HTERT RPE-1 (cell line): ENCODE results near the gene BAG5.
"Not testable (repeated sequence)": the region's sequence is repeated elsewhere in the genome, so short reads cannot be mapped to it uniquely, and the experiment has no call there.

Source experiments
- in situ Hi-C: fragments of 300-500 bp; cut with MboI; formaldehyde crosslinking; loops from 4 replicates; pipeline ENCODE4 v1.14.3; 2020; ENCODE audit warnings: low sequenced_read_pairs

BAG5 gene, protein sequence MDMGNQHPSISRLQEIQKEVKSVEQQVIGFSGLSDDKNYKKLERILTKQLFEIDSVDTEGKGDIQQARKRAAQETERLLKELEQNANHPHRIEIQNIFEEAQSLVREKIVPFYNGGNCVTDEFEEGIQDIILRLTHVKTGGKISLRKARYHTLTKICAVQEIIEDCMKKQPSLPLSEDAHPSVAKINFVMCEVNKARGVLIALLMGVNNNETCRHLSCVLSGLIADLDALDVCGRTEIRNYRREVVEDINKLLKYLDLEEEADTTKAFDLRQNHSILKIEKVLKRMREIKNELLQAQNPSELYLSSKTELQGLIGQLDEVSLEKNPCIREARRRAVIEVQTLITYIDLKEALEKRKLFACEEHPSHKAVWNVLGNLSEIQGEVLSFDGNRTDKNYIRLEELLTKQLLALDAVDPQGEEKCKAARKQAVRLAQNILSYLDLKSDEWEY

DNA sequence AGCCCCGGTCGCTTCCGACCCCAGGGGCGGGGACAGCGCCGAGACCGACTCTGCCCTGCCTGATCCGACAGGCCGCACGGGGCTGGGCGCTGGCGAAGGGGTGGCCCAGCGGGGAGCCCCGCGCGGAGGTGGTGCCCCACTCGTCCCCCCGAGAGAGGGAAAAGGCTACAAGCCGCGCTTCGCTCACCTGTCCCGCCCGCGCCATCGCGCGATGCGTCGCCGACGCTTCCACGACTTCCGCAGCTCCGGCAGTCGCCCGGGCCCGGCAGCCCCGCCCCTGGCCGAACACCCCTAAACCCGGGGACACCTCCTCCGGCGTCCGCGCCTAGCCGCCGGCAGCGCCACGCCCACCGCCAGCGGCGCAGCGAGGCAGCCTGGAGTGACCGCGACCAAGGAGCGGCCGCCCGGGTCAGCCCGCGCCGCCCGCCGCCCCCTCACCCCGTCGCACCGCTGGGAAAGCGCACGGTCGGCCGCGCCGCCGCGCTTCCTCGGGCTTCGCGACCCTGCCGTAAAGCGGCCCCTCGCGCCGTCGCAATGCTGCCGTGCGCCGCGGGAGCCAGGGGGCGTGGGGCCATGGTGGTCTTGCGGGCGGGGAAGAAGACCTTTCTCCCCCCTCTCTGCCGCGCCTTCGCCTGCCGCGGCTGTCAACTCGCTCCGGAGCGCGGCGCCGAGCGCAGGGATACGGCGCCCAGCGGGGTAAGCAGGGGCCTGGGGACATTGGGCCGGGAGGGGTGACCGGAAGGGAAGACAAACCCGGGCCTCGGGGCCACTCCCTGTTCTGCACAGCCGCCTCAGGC is at the start of gene BAG5, which contains the start of gene COA8:
Gene BAG5, minus strand, starts transcription at position 229 of the 797 bp plus-strand sequence. CDS start 1,493 bp downstream, outside the sequence.
Gene COA8, plus strand, starts transcription at position 532 of the 797 bp plus-strand sequence. Its CDS starts 42 bp downstream, at position 574.
- in situ Hi-C loops: no loop called here

DNA sequence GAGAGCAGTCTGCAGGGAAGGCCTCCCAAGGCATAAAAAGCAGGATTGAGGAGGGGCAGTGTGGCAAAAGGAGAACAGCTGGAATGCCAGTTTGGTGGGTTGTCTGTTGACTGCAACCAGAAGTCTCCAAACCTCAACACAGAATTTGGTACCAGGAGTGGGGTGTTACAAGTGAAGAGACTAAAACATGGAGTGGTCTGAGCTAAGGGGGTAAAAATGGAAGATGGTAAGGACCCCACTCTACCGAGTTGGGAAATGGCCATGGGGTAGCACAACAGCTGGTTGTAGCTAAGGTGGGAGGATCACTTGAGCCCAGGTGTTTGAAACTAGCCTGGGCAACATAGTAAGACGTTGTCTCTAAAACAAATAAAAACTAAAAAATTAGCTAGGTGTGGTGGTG is 48.8 kb upstream of the BAG5 start:
- in situ Hi-C loops: no loop called here

DNA sequence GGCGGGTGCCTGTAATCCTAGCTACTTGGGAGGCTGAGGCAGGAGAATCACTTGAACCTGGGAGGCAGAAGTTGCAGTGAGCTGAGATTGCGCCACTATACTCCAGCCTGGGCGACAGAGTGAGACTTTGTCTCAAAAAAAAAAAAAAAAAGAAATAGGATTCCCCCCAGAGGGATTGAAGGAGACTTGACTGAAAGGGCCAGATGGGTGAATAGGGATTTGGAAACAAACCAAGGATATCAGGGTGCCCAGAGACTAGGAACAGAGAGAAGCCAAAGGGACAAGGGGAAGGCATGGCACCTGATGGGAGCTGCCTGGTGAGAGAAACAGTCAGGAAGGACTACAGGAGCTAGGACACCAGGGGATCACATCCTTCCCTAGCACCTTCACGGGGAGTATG is 46.6 kb upstream of the BAG5 start:
- in situ Hi-C loops: not testable (repeated sequence)

DNA sequence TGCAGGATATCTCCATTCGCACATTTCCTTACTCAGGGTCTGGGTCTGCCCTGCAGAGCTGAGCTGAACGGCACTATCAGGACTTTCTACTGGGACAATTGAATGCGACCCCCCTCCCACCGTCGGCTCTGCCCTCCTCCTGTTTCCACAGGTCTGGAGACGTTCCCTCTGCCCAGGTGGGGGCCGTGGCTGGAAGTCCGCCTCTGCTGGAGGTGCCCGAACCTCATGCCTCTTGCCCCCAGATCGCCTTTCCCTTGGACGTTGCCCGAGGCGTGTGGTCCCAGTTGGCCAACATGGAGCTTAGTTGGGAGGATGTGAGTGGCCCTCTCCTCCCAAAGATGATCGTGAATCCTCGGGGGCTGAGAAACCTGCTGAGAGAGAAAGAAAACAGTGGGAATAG is 45.4 kb upstream of the BAG5 start:
- in situ Hi-C loops: no loop called here

DNA sequence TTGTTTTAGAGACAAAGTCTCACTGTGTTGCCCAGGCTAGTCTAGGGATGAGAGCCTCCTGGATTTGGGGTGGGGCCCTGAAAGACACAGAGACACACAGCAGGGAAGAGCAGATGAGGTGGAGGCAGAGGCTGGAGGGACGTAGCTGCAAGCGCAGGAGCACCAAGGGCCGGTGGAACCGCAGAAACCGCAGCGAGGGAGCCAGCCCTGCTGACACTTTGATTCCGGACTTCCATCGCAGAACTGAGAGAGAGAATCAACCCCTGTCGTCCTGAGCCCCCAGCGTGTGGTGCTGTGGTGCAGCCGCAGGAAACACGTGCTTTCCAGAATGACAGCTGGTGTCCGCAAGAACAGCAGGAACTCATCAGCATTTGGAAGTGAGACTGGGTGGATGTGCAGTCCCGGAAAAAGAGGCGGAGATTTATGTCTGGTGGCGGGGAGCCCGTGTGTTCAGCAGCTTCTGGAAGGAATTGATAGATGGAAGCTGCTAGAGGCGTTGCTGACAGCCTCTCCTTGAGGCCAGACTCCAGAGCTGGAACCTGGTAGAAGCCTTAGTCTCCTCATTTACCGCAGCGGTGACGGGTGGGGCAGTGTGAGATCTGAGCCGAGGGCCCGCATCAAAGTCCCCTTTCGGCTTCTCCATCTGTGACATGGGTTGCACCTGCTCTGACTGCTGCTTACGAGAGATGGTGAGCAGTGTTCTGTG is 44.7 kb upstream of the BAG5 start:
- in situ Hi-C loops: no loop called here

DNA sequence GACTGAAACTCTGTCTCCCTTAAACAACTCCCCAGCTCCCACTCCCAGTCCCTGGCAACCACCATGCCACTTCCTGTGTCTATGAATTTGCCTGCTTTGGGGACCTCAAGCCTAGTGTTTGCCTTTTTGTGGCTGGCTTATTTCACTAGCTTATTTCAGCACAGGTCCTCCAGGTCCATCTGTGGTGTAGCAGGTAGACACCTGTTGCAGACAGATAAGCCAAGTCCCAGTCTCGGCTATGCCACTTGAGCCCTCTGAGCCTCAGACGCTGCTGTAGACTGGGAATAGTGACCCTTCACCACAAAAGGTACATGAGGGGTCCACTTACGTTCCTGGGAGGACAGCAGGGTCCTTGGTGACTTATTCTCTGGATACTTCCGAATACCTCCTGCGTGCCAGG is 42.2 kb upstream of the BAG5 start:
- in situ Hi-C loops: no loop called here

DNA sequence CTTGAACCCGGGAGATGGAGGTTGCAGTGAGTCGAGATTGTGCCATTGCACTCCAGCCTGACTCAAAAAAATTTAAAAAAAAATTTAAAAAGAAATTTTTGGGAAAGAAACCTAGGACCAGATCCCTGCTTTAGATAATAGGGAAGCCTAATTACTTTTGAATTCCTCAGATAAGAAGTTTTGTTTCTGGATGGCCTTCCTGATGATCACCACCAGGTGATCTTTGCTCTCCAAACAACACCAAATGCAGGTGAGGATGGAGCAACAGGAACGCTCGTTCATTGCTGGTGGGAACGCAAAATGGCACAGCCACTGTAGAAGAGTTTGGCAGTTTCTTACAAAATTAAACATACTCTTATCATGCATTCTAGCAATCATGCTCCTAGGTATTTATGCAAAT is 38.0 kb upstream of the BAG5 start:
- in situ Hi-C loops: no loop called here

DNA sequence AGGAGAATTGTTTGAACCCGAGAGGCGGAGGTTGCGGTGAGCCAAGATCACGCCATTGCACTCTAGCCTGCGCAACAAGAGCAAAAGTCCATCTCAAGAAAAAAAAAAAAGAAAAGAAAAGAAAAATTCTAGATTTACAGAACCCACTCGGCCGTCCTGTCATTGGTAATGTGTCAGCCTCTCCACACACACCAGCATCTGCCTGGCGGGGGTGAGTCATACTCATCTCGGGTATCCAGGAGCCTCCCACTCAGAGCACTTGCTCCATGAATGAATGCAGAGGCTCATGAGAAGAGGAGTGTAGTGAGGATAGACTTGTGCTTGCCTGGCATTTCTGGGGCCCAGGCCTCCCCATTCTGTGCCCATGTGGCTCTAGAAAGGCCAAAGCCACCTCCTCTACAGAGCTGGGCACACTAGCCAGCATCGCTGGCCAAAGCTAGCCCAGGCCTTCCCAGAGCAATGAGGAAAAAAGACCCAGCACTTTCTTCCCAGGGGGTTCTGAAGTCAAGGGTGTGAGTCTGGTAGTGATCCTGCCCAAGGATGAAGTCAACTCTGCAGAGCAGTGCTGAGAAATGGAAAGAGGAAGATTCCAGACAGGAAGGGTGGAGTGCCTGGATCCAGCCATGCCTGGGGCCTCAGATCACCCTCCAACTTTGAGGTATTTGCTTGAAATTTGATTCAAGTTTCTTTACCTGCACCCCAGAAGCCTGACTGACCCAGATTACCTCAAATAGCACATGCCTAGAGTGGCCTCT is 35.3 kb upstream of the BAG5 start:
- in situ Hi-C loops: no loop called here

DNA sequence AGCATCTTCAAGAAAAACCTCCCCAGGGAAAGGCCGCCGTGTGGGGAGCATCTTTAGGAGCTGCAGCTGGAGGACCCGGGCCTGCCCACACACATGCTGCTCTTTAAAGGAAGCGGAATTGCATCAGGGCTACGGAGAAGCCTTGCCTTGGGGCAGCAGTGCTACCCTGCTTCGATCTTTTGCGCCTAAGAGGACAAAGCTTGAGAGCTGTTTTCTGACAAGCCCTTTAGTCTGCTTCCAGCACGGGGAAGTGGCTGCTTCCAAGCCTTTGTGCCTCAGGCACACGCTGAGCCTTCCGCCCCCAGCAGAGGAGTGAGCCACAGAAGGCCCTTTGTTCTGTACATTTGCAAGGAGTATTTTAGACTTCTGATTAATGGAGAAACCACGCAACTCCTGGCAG is 31.8 kb upstream of the BAG5 start:
- in situ Hi-C loops: no loop called here

DNA sequence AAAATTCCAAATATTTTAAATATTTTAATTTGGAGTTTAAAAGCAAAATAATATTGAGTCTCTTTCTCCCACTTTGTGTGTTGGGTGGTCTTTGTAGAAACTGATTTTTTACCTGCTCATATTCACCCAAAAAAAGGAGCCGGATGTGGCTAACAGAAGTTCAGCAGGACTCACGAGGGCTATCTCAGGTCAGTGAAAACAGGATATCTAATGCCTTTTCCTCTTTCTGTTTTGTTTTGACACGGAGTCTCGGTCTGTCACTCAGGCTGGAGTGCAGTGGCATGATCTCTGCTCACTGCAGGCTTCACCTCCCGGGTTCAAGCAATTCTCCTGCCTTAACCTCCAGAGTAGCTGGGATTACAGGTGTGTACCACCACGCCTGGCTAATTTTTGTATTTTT is 31.1 kb upstream of the BAG5 start:
- in situ Hi-C loops: no loop called here

DNA sequence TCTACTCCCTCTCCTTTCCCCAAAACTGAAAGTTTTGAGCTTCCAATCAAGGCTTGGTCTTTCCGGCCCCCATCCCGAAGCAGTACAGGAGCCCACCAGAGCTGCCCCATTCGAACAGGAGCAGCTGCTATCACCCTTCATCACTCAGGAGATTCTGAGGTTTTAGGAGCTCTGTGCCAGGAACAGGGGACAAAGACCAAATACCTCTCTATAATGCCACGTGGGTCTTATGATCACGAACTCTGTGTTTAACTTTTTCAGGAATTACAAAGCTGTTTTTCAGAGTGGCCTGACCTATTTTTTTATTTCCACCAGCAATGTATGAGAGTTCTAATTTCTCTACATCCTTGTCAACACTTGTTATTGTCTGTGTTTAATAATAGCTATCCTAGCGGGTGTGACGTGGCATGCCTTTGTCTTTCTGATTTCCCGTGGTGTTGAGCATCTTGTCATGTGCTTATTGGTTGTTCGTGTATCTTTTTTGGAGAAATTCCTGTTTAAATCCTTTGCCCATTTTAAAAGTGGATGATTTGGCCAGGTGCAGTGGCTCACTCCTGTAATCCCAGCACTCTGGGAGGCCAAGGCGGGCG is 22.0 kb upstream of the BAG5 start:
- in situ Hi-C loops: no loop called here

DNA sequence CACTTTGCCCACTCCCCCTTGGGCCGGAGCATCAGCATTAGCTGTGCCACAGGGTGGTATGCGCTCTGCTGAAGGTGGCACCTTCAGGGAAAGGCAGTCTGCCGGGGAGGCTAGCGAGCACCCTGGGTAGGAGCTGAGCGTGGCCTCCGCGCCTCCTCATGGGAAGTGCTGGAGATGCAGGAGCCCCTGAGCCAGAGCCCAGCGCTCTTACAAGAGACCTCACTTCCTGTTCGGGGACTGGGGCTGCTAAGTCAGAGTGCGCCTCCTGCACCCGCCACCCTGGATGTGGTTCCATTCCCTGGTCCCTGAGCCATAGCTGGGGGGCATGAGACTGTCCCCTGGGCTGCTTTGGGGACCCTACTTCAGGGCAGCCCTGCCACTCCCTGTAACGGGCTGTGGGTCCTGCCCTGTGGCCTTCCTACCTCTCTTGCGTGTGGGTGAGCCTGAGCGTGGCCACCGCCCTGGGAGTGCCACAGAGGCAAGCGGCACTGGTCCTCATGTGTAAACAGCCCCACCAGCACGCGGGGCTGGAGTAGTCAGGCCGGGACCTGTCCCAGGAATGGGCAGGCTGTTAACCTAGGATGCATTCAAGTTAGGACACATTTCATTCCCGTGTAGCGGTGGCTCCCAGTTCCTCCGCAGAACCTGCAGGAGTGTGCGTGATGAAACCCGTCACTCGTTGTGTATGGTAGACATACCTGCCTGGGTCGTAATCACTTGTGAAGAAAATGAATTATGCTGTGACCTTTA is 19.7 kb upstream of the BAG5 start:
- in situ Hi-C loops: no loop called here

DNA sequence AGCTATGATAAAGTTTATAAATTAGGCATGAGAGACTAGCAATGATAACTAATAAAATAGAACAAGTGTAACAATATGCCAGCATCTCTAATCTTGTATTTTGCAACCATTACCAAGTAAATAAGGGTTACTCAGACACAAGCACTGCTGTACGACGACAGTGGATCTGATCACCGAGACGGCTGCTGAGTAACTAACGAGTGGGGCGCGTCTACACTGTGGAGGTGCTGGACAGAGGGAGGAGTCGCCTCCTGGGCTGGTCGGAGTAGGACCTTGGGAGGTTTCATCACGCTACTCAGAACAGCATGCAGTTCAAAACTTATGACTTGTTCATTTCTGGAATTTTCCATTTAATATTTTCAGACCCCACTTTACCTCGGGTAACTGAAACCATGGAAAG is 18.7 kb upstream of the BAG5 start:
- in situ Hi-C loops: no loop called here

DNA sequence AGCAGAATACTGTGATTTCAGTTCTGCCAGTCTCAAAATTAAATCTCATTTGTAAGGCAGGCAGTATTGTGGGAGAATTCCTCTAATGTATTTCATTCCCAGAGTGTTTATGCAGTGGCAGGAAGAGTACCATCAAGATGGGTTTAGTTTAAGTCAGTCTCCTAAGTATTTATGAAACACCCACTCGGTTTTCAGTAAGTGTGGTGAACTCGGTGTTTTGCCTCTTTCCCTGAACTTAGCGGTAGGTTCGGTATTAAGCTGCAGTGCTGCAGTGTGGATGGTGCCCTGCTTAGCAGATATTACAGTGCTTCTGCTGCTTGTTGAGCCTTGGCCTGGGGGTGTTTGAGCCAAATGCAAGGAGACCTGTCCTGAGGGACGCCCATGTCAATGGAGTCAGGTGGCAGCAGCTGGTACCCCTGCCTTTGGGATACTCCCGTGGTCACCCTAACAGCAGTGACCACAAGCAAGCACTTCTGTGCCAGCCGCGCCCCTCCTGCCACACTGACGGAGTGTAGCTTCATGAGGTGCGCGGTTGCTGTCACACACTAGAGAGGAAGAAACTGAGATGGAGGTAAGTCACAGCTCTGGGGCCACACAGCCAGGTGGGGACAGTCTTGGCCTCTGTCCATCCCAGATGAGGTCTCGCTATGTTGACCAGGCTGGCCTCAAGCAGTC is 16.1 kb upstream of the BAG5 start:
- in situ Hi-C loops: no loop called here

DNA sequence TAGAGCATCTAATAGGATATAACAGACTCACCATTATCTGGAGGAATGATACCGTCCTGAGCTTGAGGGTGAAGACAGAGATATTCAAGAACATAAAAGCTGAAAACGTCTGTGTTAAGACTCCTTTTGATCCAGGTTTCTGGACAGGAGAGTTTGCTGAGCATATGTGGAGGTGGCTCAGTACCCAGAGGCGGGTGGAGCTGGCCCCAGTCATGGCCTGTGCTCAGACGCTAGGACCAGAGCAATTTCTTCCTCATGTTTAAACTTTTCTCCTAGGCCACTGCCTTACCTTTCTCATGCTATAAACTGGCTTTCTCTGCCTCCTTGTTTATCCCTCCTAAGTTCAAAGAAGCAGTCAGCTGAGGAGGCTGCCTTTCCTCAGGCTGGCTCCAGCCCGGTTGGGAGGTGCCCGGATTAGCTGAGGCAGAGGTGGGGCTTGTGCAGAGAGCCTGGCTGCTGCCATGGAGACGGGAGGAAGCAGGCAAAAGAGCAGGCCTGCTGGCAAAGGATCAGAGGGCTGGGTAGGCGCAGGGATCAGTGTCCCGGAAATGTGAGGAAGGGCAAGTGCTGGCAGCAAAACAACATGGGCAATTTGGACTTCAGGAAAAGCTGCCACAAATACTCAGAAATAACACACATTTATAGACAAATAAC is 14.0 kb upstream of the BAG5 start:
- in situ Hi-C loops: no loop called here

DNA sequence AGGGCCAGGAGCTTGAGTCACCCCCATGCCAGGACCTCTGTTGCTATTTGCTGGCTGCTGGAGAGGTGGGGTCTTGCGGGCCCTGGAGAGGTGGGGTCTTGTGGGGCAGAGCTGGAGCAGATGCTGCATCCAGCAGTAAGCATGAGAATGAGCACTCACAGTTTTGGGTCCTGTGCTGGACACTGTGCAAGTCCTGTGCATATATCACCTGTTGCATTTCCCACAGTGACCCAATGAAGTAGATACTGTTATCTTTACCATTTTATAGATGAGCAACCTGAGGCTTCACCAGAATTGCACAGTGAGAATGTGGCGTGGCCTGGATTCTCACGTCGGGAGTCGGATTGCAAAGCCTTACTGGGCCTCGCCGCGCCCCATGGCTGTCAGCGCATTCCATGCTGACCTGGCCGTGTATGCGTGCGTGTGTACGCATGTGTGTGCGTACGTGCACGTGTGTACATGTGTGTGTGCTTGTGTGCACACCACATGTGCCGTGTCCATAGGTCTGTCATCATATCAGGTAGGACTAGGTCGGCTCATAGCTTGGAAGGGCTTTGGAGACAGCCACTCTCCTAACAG is 12.3 kb upstream of the BAG5 start:
- in situ Hi-C loops: no loop called here

DNA sequence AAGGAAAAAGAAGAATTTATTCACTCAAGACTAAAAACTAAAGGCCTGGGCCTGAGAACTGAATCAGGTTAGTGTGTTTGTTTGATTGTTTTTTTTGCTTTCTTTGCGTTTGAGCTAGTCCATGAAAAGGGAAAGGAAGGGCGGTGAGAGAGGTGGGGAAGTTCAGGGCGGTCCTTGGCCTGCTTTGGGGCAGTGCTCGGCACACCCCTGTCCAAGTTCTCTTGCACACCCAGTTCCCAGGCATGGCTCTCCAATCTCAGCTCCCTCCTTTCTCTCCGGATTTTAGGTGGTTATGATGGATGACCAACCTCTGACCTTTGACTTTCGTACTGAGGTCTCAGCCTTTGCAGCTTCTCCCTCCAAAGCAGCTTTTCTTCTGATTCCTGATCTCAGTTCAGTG is 11.6 kb upstream of the BAG5 start:
- in situ Hi-C loops: no loop called here

DNA sequence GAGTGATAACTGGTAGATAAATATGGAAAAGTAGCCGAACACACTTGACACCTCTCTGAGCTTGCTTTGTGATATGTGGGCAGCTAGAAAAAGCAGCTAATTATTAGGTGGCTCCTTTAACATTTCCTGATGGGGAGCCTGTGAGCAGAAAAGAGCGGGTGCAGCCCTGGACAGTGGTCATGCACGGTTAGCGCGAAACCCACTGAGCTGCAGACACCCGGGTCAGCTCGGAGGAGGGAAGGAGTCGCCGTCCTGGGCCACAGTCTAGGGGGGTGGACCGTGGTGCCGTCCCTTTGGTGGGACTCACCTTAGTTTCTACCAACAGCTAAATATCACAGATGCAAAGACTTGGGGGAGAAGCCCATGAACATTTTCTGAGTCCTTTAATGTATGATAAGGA is 7.0 kb upstream of the BAG5 start:
- in situ Hi-C loops: no loop called here
